Skeletal muscle tissue (tissue), 4 donors: Measurements from ENCODE around the gene BET1. TPM values are rescaled to one million over a fixed set of nuclear protein-coding genes. Genes with fewer than 3 reads are reported as not detected.

Experiments
- H3K27ac ChIP-seq: one replicate; pipeline ENCODE4 v1.7.0; 2013; ENCODE audit warnings: mild to moderate bottlenecking, low read depth, low read length, inconsistent platforms
- H3K27me3 ChIP-seq, 3 donors: one replicate each; pipeline ENCODE4 v1.7.0; 2013; ENCODE audit warnings: low read length in 3 of 3; ENCODE audit not compliant: control insufficient read depth in 3 of 3, insufficient read depth in 3 of 3
- H3K36me3 ChIP-seq, 3 donors: one replicate each; pipeline ENCODE4 v1.7.0; 2013; ENCODE audit warnings: low read length in 3 of 3; ENCODE audit not compliant: control insufficient read depth in 3 of 3, insufficient read depth in 3 of 3
- H3K4me1 ChIP-seq, 3 donors: one replicate each; pipeline ENCODE4 v1.7.0; 2013; ENCODE audit warnings: low read length in 3 of 3, mild to moderate bottlenecking in 3 of 3; ENCODE audit not compliant: control insufficient read depth in 3 of 3, insufficient read depth in 3 of 3
- H3K4me3 ChIP-seq, 3 donors: one replicate each; pipeline ENCODE4 v1.7.0; 2013; ENCODE audit warnings: low read length in 3 of 3
- H3K9ac ChIP-seq, 3 donors: one replicate each; pipeline ENCODE4 v1.7.0; 2013; ENCODE audit warnings: low read length in 3 of 3, mild to moderate bottlenecking in 3 of 3, moderate library complexity in 2 of 3, low read depth in 1 of 3
- H3K9me3 ChIP-seq, 3 donors: one replicate each; pipeline ENCODE4 v1.7.0; 2013; ENCODE audit warnings: low read length in 3 of 3; ENCODE audit not compliant: control insufficient read depth in 3 of 3
- total RNA-seq: library from RNA; depleted of rRNA; stranded (reverse); fragments of >200 nt; gene quantifications from one replicate; pipeline ENCODE4 v1.2.3, GENCODE V29; 2014
- donor health status: Osteomylitis.

BET1 gene
- total RNA-seq, 1 donor from 2014 or later: 19.3 TPM

- Histone ChIP-seq H3K27me3 (no peaks in the 10 kb centered on the region), H3K4me3 (no peak overlapping the region), H3K4me1 (no peaks in the 10 kb centered on the region), H3K36me3 (no peaks in the 10 kb centered on the region), H3K9ac (no peak overlapping the region), H3K27ac (no peak overlapping the region), H3K9me3 (no peaks in the 10 kb centered on the region)
Measured at GRCh38 chr7:93964813-93965212, 39.3 kb downstream of the BET1 start.

- no peak overlapping the region for H3K27ac ChIP-seq
- H3K27me3 ChIP-seq: no peaks in the 10 kb centered on the region
- H3K36me3 ChIP-seq: no peaks in the 10 kb centered on the region
- no peak overlapping the region for H3K9ac ChIP-seq
- H3K4me1 ChIP-seq: no peaks in the 10 kb centered on the region
- H3K9me3 ChIP-seq: no peaks in the 10 kb centered on the region
- no peak overlapping the region for H3K4me3 ChIP-seq
Measured at GRCh38 chr7:93964262-93964661, 39.9 kb downstream of the BET1 start.

GRCh38 chr7:93960986-93961385, 43.2 kb downstream of the BET1 start:
- Histone ChIP-seq H3K9me3 (no peaks in the 10 kb centered on the region), H3K36me3 (no peaks in the 10 kb centered on the region), H3K4me3 (no peak overlapping the region), H3K27me3 (no peaks in the 10 kb centered on the region), H3K9ac (no peak overlapping the region), H3K27ac (no peak overlapping the region), H3K4me1 (no peaks in the 10 kb centered on the region)

GRCh38 chr7:93958651-93959050, 45.5 kb downstream of the BET1 start:
- Histone ChIP-seq H3K4me3 (no peak overlapping the region), H3K9ac (no peak overlapping the region), H3K27ac (no peak overlapping the region), H3K36me3 (no peaks in the 10 kb centered on the region), H3K4me1 (no peaks in the 10 kb centered on the region), H3K9me3 (no peaks in the 10 kb centered on the region), H3K27me3 (no peaks in the 10 kb centered on the region)

GRCh38 chr7:93958216-93958615, 45.9 kb downstream of the BET1 start:
- H3K27me3 ChIP-seq: no peaks in the 10 kb centered on the region

GRCh38 chr7:93957767-93958166, 46.4 kb downstream of the BET1 start:
- H3K4me1 ChIP-seq: no peaks in the 10 kb centered on the region
- H3K9ac ChIP-seq: no peak overlapping the region
- no peaks in the 10 kb centered on the region for H3K9me3 ChIP-seq
- H3K36me3 ChIP-seq: no peaks in the 10 kb centered on the region
- H3K27me3 ChIP-seq: no peaks in the 10 kb centered on the region
- no peak overlapping the region for H3K4me3 ChIP-seq
- no peak overlapping the region for H3K27ac ChIP-seq

More at GRCh38 chr7:93958216-93958615, 45.9 kb downstream of the BET1 start:
- H3K9ac ChIP-seq: no peak overlapping the region
- H3K9me3 ChIP-seq: no peaks in the 10 kb centered on the region
- no peaks in the 10 kb centered on the region for H3K36me3 ChIP-seq
- H3K27ac ChIP-seq: no peak overlapping the region
- no peak overlapping the region for H3K4me3 ChIP-seq
- H3K4me1 ChIP-seq: no peaks in the 10 kb centered on the region

- H3K27ac ChIP-seq: no peak overlapping the region
- H3K9me3 ChIP-seq: no peaks in the 10 kb centered on the region
- H3K4me1 ChIP-seq: no peaks in the 10 kb centered on the region
- no peak overlapping the region for H3K4me3 ChIP-seq
- no peak overlapping the region for H3K9ac ChIP-seq
- H3K36me3 ChIP-seq: no peaks in the 10 kb centered on the region
- no peaks in the 10 kb centered on the region for H3K27me3 ChIP-seq
Measured at GRCh38 chr7:93955304-93955703, 48.9 kb downstream of the BET1 start.

GRCh38 chr7:93949423-93949822, 54.7 kb downstream of the BET1 start:
- Histone ChIP-seq H3K9ac (no peak overlapping the region), H3K36me3 (no peaks in the 10 kb centered on the region), H3K4me3 (no peak overlapping the region), H3K27ac (no peak overlapping the region), H3K27me3 (no peaks in the 10 kb centered on the region), H3K9me3 (no peaks in the 10 kb centered on the region), H3K4me1 (peaks cover 0 to 4% (median 0%) of the 10 kb centered on the region in 3 donors)

GRCh38 chr7:93948873-93949272, 55.3 kb downstream of the BET1 start:
- no peak overlapping the region for H3K27ac ChIP-seq
- peaks cover 0 to 4% (median 0%) of the 10 kb centered on the region in 3 donors for H3K4me1 ChIP-seq
- H3K36me3 ChIP-seq: no peaks in the 10 kb centered on the region
- H3K4me3 ChIP-seq: no peak overlapping the region
- no peaks in the 10 kb centered on the region for H3K27me3 ChIP-seq
- H3K9me3 ChIP-seq: no peaks in the 10 kb centered on the region
- H3K9ac ChIP-seq: no peak overlapping the region

GRCh38 chr7:93948106-93948505, 56.0 kb downstream of the BET1 start:
- no peaks in the 10 kb centered on the region for H3K27me3 ChIP-seq
- no peaks in the 10 kb centered on the region for H3K36me3 ChIP-seq
- H3K27ac ChIP-seq: no peak overlapping the region
- no peak overlapping the region for H3K9ac ChIP-seq
- peaks cover 0 to 4% (median 0%) of the 10 kb centered on the region in 3 donors for H3K4me1 ChIP-seq
- no peaks in the 10 kb centered on the region for H3K9me3 ChIP-seq
- H3K4me3 ChIP-seq: no peak overlapping the region
